SK-N-SH (cell line): ENCODE data around the gene UPP2.

Experiments
- CHD2 ChIP-seq: fragments of 150-350 bp; IDR thresholded peaks from 2 replicates; pipeline ENCODE4 v1.6.1; 2018; ENCODE audit warnings: low read length; ENCODE audit not compliant: partially characterized antibody
- EP300 ChIP-seq, 2 experiments: IDR thresholded peaks; 2 replicates each; pipeline versions ENCODE4 v1.4.0 to v1.6.1; 2012; ENCODE audit warnings: borderline replicate concordance in 1 of 2, low read depth in 1 of 2, low read length in 1 of 2
- FOXJ3 ChIP-seq: sonication (generic); formaldehyde crosslinking; IDR thresholded peaks from 2 replicates; pipeline ENCODE4 v1.5.1; 2020; ENCODE audit warnings: mild to moderate bottlenecking, missing genetic modification reagents
- GABPA ChIP-seq: IDR thresholded peaks from 2 replicates; pipeline ENCODE4 v1.4.0; 2012; ENCODE audit warnings: low read depth, mild to moderate bottlenecking
- USF2 ChIP-seq: fragments of 150-350 bp; IDR thresholded peaks from 2 replicates; pipeline ENCODE4 v1.6.1; 2017; ENCODE audit warnings: antibody characterized with exemption, low read length, low read depth, borderline replicate concordance
- YY1 ChIP-seq: IDR thresholded peaks from 2 replicates; pipeline ENCODE4 v1.4.0; 2012; ENCODE audit warnings: low read depth, mild to moderate bottlenecking
- TF ChIP-seq, protein P1 (sequence below): fragments of 200-600 bp; sonication (generic); IDR thresholded peaks from 2 replicates; pipeline ENCODE4 v1.6.1; 2017; ENCODE audit warnings: antibody characterized with exemption, mild to moderate bottlenecking, moderate library complexity
- TF ChIP-seq, protein P2 (sequence below): IDR thresholded peaks from 2 replicates; pipeline ENCODE4 v1.6.1; 2012; ENCODE audit warnings: mild to moderate bottlenecking, low read depth, low read length, moderate library complexity
- TF ChIP-seq, protein P3 (sequence below): IDR thresholded peaks from 2 replicates; pipeline ENCODE4 v1.4.0; 2012; ENCODE audit warnings: low read depth

GRCh38 chr2:158088093-158088492, 13.6 kb upstream of the UPP2 start:
- TF ChIP-seq, protein P1, sequence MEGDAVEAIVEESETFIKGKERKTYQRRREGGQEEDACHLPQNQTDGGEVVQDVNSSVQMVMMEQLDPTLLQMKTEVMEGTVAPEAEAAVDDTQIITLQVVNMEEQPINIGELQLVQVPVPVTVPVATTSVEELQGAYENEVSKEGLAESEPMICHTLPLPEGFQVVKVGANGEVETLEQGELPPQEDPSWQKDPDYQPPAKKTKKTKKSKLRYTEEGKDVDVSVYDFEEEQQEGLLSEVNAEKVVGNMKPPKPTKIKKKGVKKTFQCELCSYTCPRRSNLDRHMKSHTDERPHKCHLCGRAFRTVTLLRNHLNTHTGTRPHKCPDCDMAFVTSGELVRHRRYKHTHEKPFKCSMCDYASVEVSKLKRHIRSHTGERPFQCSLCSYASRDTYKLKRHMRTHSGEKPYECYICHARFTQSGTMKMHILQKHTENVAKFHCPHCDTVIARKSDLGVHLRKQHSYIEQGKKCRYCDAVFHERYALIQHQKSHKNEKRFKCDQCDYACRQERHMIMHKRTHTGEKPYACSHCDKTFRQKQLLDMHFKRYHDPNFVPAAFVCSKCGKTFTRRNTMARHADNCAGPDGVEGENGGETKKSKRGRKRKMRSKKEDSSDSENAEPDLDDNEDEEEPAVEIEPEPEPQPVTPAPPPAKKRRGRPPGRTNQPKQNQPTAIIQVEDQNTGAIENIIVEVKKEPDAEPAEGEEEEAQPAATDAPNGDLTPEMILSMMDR: no peak
- TF ChIP-seq USF2 (no peak), EP300 (IDR thresholded peaks at IDR 0.05; ENCODE audit: borderline replicate concordance in 1 of 2, low read depth in 1 of 2, low read length in 1 of 2) (no peak), GABPA (no peak), YY1 (no peak), CHD2 (no peak), FOXJ3 (CRISPR knock-in tag) (no peak)
- TF ChIP-seq, protein P2, sequence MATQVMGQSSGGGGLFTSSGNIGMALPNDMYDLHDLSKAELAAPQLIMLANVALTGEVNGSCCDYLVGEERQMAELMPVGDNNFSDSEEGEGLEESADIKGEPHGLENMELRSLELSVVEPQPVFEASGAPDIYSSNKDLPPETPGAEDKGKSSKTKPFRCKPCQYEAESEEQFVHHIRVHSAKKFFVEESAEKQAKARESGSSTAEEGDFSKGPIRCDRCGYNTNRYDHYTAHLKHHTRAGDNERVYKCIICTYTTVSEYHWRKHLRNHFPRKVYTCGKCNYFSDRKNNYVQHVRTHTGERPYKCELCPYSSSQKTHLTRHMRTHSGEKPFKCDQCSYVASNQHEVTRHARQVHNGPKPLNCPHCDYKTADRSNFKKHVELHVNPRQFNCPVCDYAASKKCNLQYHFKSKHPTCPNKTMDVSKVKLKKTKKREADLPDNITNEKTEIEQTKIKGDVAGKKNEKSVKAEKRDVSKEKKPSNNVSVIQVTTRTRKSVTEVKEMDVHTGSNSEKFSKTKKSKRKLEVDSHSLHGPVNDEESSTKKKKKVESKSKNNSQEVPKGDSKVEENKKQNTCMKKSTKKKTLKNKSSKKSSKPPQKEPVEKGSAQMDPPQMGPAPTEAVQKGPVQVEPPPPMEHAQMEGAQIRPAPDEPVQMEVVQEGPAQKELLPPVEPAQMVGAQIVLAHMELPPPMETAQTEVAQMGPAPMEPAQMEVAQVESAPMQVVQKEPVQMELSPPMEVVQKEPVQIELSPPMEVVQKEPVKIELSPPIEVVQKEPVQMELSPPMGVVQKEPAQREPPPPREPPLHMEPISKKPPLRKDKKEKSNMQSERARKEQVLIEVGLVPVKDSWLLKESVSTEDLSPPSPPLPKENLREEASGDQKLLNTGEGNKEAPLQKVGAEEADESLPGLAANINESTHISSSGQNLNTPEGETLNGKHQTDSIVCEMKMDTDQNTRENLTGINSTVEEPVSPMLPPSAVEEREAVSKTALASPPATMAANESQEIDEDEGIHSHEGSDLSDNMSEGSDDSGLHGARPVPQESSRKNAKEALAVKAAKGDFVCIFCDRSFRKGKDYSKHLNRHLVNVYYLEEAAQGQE: no peak
- TF ChIP-seq, protein P3, sequence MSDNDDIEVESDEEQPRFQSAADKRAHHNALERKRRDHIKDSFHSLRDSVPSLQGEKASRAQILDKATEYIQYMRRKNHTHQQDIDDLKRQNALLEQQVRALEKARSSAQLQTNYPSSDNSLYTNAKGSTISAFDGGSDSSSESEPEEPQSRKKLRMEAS: no peak
